H1 (cell line): Measurements from ENCODE around the gene RAB11B. TPM values are rescaled to one million over a fixed set of nuclear protein-coding genes. Genes with fewer than 3 reads are reported as not detected.

Experiments
- ASH2L ChIP-seq: fragments of 200-600, 300-600 bp; sonication (generic); IDR thresholded peaks from one replicate; pipeline ENCODE4 v1.7.1; 2017; ENCODE audit warnings: low read length
- CEBPB ChIP-seq: IDR thresholded peaks from 2 replicates; pipeline ENCODE4 v1.6.1; 2012; ENCODE audit warnings: low read depth, low read length
- CHD1 ChIP-seq: IDR thresholded peaks from 2 replicates; pipeline ENCODE4 v1.6.1; 2012; ENCODE audit warnings: low read depth, low read length, improper control_type of control experiment
- GTF2F1 ChIP-seq: IDR thresholded peaks from 2 replicates; pipeline ENCODE4 v1.6.1; 2012; ENCODE audit warnings: low read depth, low read length, improper control_type of control experiment, borderline replicate concordance
- JUN ChIP-seq: IDR thresholded peaks from 2 replicates; pipeline ENCODE4 v1.6.1; 2011; ENCODE audit warnings: low read depth, mild to moderate bottlenecking, improper control_type of control experiment, low read length
- JUND ChIP-seq: IDR thresholded peaks from 2 replicates; pipeline ENCODE4 v1.6.1; 2011; ENCODE audit warnings: mild to moderate bottlenecking, improper control_type of control experiment, low read length
- POLR2A ChIP-seq, 2 experiments: IDR thresholded peaks; 1 replicate in 1 of 2; 2 replicates in 1 of 2; pipeline ENCODE4 v1.6.1; 2011; ENCODE audit warnings: low read depth in 2 of 2, low read length in 2 of 2, mild to moderate bottlenecking in 2 of 2; ENCODE audit errors: control extremely low read depth in 1 of 2
- SUZ12 ChIP-seq: fragments of 200-600 bp; sonication (generic); IDR thresholded peaks from 2 replicates; pipeline ENCODE4 v1.6.1; 2012; ENCODE audit warnings: mild to moderate bottlenecking, inconsistent platforms, low read length, moderate library complexity, mixed read lengths
- polyA plus RNA-seq, 7 experiments: library from polyadenylated mRNA; depleted of rRNA in 3 of 7; stranded (reverse) in 5 of 7; unstranded in 2 of 7; fragments of >200 nt in 5 of 7; fragments of 200-250 nt in 2 of 7; gene quantifications; 1 replicate in 5 of 7; 2 replicates in 1 of 7; 4 replicates in 1 of 7; pipeline versions ENCODE4 v1.2.1 to v1.2.3, GENCODE V29; 2011 to 2013; ENCODE audit warnings: missing spikeins in 2 of 7, mixed read lengths in 2 of 7
- total RNA-seq: library from RNA; stranded (reverse); fragmentation: NEBNext Ultra II Directional; extraction: Animal tissue kit (Norgen Biotek cat#: 25700); gene quantifications from 2 replicates; pipeline ENCODE4 v1.2.1, GENCODE V29; 2021

RAB11B gene
- total and polyA plus RNA-seq, 2 of the 8 experiments (the other 6 are each of a cell fraction or from before 2014, with no cell fraction given) = 50.2 to 85.8 TPM

DNA sequence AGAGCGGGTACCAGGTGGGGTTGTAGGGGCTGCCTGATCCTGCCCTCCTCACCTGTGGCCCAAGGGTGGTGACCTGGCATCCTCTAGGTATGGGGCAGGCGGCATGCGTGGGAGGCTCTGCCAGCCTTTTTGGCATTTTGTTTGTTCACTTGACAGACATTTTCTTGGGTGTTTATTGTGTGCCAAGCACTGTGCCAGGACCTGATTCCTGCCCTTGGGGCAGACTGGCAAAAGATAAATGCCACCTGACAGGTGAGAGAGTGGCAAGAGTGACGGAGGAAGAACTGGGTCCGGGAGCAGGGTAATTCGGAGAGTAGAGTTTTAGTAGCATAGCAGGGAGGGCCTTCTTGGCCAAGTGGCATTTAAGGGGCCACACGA, 6.0 kb downstream of the RAB11B start (continued):
- no peak for TF ChIP-seq SUZ12
- no peak for TF ChIP-seq JUND
- TF ChIP-seq POLR2A (IDR thresholded peaks at IDR 0.05; ENCODE audit: control extremely low read depth in 1 of 2, low read depth in 2 of 2, low read length in 2 of 2) = no peak
- TF ChIP-seq JUN = no peak
- no peak for TF ChIP-seq CHD1
- no peak for TF ChIP-seq ASH2L
- no peak for TF ChIP-seq CEBPB
- TF ChIP-seq GTF2F1 = no peak
- TF ChIP-seq, all 59 proteins: peak for 0
